Measurements from ENCODE around the gene ERGIC1.

Gene ERGIC1

GRCh38 chr5:172943906-172944305 is 109.9 kb downstream of the ERGIC1 start:
- Histone ChIP-seq H4K20me1 (ENCODE audit: insufficient read depth, low read length) (no peaks in the 10 kb centered on the region), H3K79me2 (ENCODE audit: low read length) (no peaks in the 10 kb centered on the region), H3K36me3 (replicated peaks; ENCODE audit: insufficient read depth, low read length) (0 out of 2 replicates have a peak, but pooled peaks cover 10% of the 10 kb centered on the region), H3K27me3 (replicated peaks; ENCODE audit: insufficient read depth, low read length) (no peaks in the 10 kb centered on the region), H3K4me2 (ENCODE audit: low read depth, low read length) (no peak overlapping the region), H3K4me3 (ENCODE audit: low read length) (no peak overlapping the region), H3K27ac (ENCODE audit: low read length) (no peak overlapping the region), H3K9ac (ENCODE audit: low read length) (no peak overlapping the region), H3F3A (ENCODE audit: insufficient read depth, low read length) (no peaks in the 10 kb centered on the region), H3K9me2 (replicated peaks; ENCODE audit: insufficient read depth, low read length) (no peaks in the 10 kb centered on the region), H3K4me1 (ENCODE audit: low read length) (no peaks in the 10 kb centered on the region), H2AFZ (ENCODE audit: low read length) (no peak overlapping the region), H3K9me3 (replicated peaks; ENCODE audit: insufficient read depth, low read length) (no peaks in the 10 kb centered on the region)
- no peak for DNase-seq
- TF ChIP-seq EZH2phosphoT487 (IDR thresholded peaks at IDR 0.05; ENCODE audit: low read length) (no peak), EZH2 (optimal IDR thresholded peaks at IDR 0.05; ENCODE audit: low read depth, low read length) (no peak), CTCF (IDR thresholded peaks at IDR 0.05; ENCODE audit: low read length) (no peak)

- H3K79me2 ChIP-seq (ENCODE audit: low read length) = no peaks in the 10 kb centered on the region
- H3K27ac ChIP-seq (ENCODE audit: low read length) = no peak overlapping the region
- H3K9me2 ChIP-seq (replicated peaks; ENCODE audit: insufficient read depth, low read length) = no peaks in the 10 kb centered on the region
- no peaks in the 10 kb centered on the region for H3K9me3 ChIP-seq (replicated peaks; ENCODE audit: insufficient read depth, low read length)
- no peak overlapping the region for H3K4me2 ChIP-seq (ENCODE audit: low read depth, low read length)
- 0 out of 2 replicates have a peak, but pooled peaks cover 10% of the 10 kb centered on the region for H3K36me3 ChIP-seq (replicated peaks; ENCODE audit: insufficient read depth, low read length)
- no peaks in the 10 kb centered on the region for H3K4me1 ChIP-seq (ENCODE audit: low read length)
- H4K20me1 ChIP-seq (ENCODE audit: insufficient read depth, low read length) = no peaks in the 10 kb centered on the region
- no peak for DNase-seq
- H3K9ac ChIP-seq (ENCODE audit: low read length) = no peak overlapping the region
- TF ChIP-seq EZH2phosphoT487 (IDR thresholded peaks at IDR 0.05; ENCODE audit: low read length) (no peak), CTCF (IDR thresholded peaks at IDR 0.05; ENCODE audit: low read length) (no peak), EZH2 (optimal IDR thresholded peaks at IDR 0.05; ENCODE audit: low read depth, low read length) (no peak)
- H2AFZ ChIP-seq (ENCODE audit: low read length) = no peak overlapping the region
- no peaks in the 10 kb centered on the region for H3F3A ChIP-seq (ENCODE audit: insufficient read depth, low read length)
- H3K4me3 ChIP-seq (ENCODE audit: low read length) = no peak overlapping the region
- no peaks in the 10 kb centered on the region for H3K27me3 ChIP-seq (replicated peaks; ENCODE audit: insufficient read depth, low read length)
Measured at GRCh38 chr5:172944741-172945140, 110.7 kb downstream of the ERGIC1 start.

GRCh38 chr5:172945151-172945550 is 111.1 kb downstream of the ERGIC1 start:
- no peaks in the 10 kb centered on the region for H3K9me3 ChIP-seq (replicated peaks; ENCODE audit: insufficient read depth, low read length)
- TF ChIP-seq CTCF (IDR thresholded peaks at IDR 0.05; ENCODE audit: low read length) (no peak), EZH2phosphoT487 (IDR thresholded peaks at IDR 0.05; ENCODE audit: low read length) (no peak)
- H3K36me3 ChIP-seq (replicated peaks; ENCODE audit: insufficient read depth, low read length) = 0 out of 2 replicates have a peak, but pooled peaks cover 10% of the 10 kb centered on the region
- no peak for DNase-seq
- no peaks in the 10 kb centered on the region for H3K27me3 ChIP-seq (replicated peaks; ENCODE audit: insufficient read depth, low read length)
- no peak overlapping the region for H3K4me3 ChIP-seq (ENCODE audit: low read length)
- H3F3A ChIP-seq (ENCODE audit: insufficient read depth, low read length) = no peaks in the 10 kb centered on the region
- H3K4me1 ChIP-seq (ENCODE audit: low read length) = no peaks in the 10 kb centered on the region
- no peaks in the 10 kb centered on the region for H3K79me2 ChIP-seq (ENCODE audit: low read length)
- no peak overlapping the region for H3K4me2 ChIP-seq (ENCODE audit: low read depth, low read length)
- H2AFZ ChIP-seq (ENCODE audit: low read length) = no peak overlapping the region
- no peak overlapping the region for H3K27ac ChIP-seq (ENCODE audit: low read length)
- no peaks in the 10 kb centered on the region for H4K20me1 ChIP-seq (ENCODE audit: insufficient read depth, low read length)
- no peaks in the 10 kb centered on the region for H3K9me2 ChIP-seq (replicated peaks; ENCODE audit: insufficient read depth, low read length)
- no peak overlapping the region for H3K9ac ChIP-seq (ENCODE audit: low read length)
